Body of pancreas (tissue), 4 donors: ENCODE results near the gene TXNIP. TPM values are rescaled to one million over a fixed set of nuclear protein-coding genes. Genes with fewer than 3 reads are reported as not detected.

ENCODE experiments used
- ATAC-seq: fragments of 150-250 bp; one replicate; pipeline ENCODE4 v1.9.1; 2016
- DNase-seq, 4 donors: peaks; one replicate each; pipeline ENCODE4 v3.0.0-alpha.2; 2019
- H3K27ac ChIP-seq, 4 donors: fragments of 200-600 bp; sonication (generic); 1 replicate in 3 of 4; 2 replicates in 1 of 4; pipeline versions ENCODE4 v1.5.1 to v1.6.1; 2016 to 2019; ENCODE audit warnings: mild to moderate bottlenecking in 1 of 4, mixed read lengths in 1 of 4, moderate library complexity in 1 of 4
- H3K27me3 ChIP-seq, 2 donors: fragments of 200-600 bp; sonication (generic); one replicate each; pipeline ENCODE4 v1.6.0; 2016; ENCODE audit warnings: mild to moderate bottlenecking in 1 of 2
- H3K36me3 ChIP-seq, 2 donors: fragments of 200-600 bp; sonication (generic); replicated peaks in 1 of 2; 2 replicates each; pipeline ENCODE4 v1.5.1; 2016; ENCODE audit warnings: low read depth in 2 of 2; ENCODE audit not compliant: insufficient read depth in 1 of 2
- H3K4me1 ChIP-seq: fragments of 200-600 bp; sonication (generic); one replicate; pipeline ENCODE4 v1.6.0; 2016
- H3K4me3 ChIP-seq, 2 donors: fragments of 200-600 bp; sonication (generic); 1 replicate in 1 of 2; 2 replicates in 1 of 2; pipeline ENCODE4 v1.5.1; 2016 to 2019
- H3K9me3 ChIP-seq, 3 donors: fragments of 200-600 bp; sonication (generic); 1 replicate in 2 of 3; 2 replicates in 1 of 3; pipeline ENCODE4 v1.5.1; 2016
- CTCF ChIP-seq, 7 experiments: fragments of 450-650 bp in 4 of 7; fragments of 200-600 bp in 3 of 7; sonication (generic) in 3 of 7; IDR thresholded peaks; one replicate each; pipeline ENCODE4 v1.5.1; 2016 to 2019; ENCODE audit warnings: antibody characterized with exemption in 7 of 7
- POLR2A ChIP-seq, 3 donors: fragments of 450-650 bp; IDR thresholded peaks; one replicate each; pipeline ENCODE4 v1.6.1; 2016; ENCODE audit warnings: antibody characterized with exemption in 3 of 3, mild to moderate bottlenecking in 2 of 3
- WGBS, 2 donors: methylation state at CpG; one replicate each; pipeline ENCODE4 v1.1.5; 2017; 5-methylcytosine and 5-hydroxymethylcytosine counted together
- intact Hi-C: fragments of 100-400 bp; cut with DNase I; formaldehyde crosslinking; loops from one replicate; pipeline ENCODE4 v1.15.1; 2023
- total RNA-seq, 2 donors: library from RNA; depleted of rRNA; stranded (reverse); fragments of >200 nt; gene quantifications; one replicate each; pipeline ENCODE4 v1.1.0, GENCODE V29; 2016

TXNIP gene
- total RNA-seq, 2 donors from 2014 or later = 414 to 820 TPM

DNA sequence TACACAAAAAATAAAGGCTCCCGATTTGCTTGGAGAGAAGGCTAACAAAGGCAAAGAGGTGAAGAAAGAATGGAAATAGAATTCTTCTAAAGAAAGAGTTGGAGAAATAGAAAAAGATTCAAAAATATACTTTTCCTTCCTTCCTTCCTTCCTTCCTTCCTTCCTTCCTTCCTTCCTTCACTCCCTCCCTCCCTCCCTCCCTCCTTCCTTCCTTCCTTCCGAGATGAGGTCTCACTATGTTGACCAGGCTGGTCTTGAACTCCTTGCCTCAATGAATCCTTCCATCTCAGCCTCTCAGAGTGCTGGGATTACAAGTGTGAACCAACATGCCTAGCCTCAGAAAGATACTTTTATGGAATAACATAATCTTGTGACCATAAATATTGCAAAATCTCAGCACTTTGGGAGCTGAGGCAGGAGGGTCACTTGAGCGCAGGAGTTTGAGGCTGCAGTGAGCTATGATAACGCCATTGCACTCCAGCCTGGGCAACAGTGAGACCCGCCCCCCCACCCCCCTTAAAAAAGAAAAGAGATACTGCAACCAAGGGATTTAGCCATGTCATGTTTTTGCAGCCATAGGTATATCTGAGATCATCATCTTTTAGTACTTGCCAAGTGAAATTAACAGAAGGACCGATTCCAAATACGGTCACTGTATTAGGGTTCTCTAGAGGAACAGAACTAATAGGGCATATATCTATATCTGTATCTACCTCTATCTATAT is 26.2 kb upstream of the TXNIP start:
- no peak overlapping the region for H3K27ac ChIP-seq
- H3K27me3 ChIP-seq = no peaks in the 10 kb centered on the region
- no peak for DNase-seq

GRCh38 chr1:146021622-146022402 is 25.4 kb upstream of the TXNIP start, which contains the start of gene HJV:
HJV (minus strand) TSS chr1:146021735; CDS start chr1:146020231, 1,504 bp downstream.
- H3K4me3 ChIP-seq = no peak within 1 kb of the TSS
- no peaks in the 10 kb centered on the region for H3K9me3 ChIP-seq
- intact Hi-C loops = loop anchor here (5.0 kb wide), 1 partner anchor 50 kb away; no protein-coding TSS in a partner anchor
- DNase-seq = no peak
- ATAC-seq = no peak
- H3K27me3 ChIP-seq = no peaks in the 10 kb centered on the region
- TF ChIP-seq POLR2A (IDR thresholded peaks at IDR 0.05) (no peak), CTCF (IDR thresholded peaks at IDR 0.05) (no peak)
- H3K36me3 ChIP-seq = no peaks in the 10 kb centered on the region
- 58 to 62% methylated on average over 5 of the region's 5 CpGs for WGBS, 2 donors
- peaks cover 17% of the 10 kb centered on the region for H3K4me1 ChIP-seq
- H3K27ac ChIP-seq = no peak within 1 kb of the TSS

More for the DNA sequence above, 26.2 kb upstream of the TXNIP start:
- TF ChIP-seq POLR2A (IDR thresholded peaks at IDR 0.05) = no peak
- TF ChIP-seq CTCF (IDR thresholded peaks at IDR 0.05) = no peak
- no peaks in the 10 kb centered on the region for H3K9me3 ChIP-seq
- WGBS, 2 donors = 73 to 77% methylated on average over 7 of the region's 7 CpGs
- no peaks in the 10 kb centered on the region for H3K36me3 ChIP-seq
- intact Hi-C loops = loop anchor here (5.0 kb wide), 1 partner anchor 50 kb away; no protein-coding TSS in a partner anchor
- no peak for ATAC-seq
- peaks cover 17% of the 10 kb centered on the region for H3K4me1 ChIP-seq
- no peak overlapping the region for H3K4me3 ChIP-seq

- DNase-seq (no peak), ATAC-seq (no peak)
- Histone ChIP-seq H3K4me1 (peaks cover 17% of the 10 kb centered on the region), H3K27ac (no peak overlapping the region), H3K4me3 (no peak overlapping the region), H3K27me3 (no peaks in the 10 kb centered on the region), H3K36me3 (no peaks in the 10 kb centered on the region), H3K9me3 (no peaks in the 10 kb centered on the region)
- 48 to 53% methylated on average over 1 of the region's 1 CpG for whole genome bisulfite sequencing, 2 donors
- no peak for TF ChIP-seq POLR2A (IDR thresholded peaks at IDR 0.05)
- no peak for TF ChIP-seq CTCF (IDR thresholded peaks at IDR 0.05)
- intact Hi-C loops = loop anchor here (5.0 kb wide), 1 partner anchor 49 kb away; no protein-coding TSS in a partner anchor
Measured at GRCh38 chr1:146021050-146021445, 24.7 kb upstream of the TXNIP start.

GRCh38 chr1:146020058-146021049 is 24.0 kb upstream of the TXNIP start:
- Histone ChIP-seq H3K27ac (no peak overlapping the region), H3K27me3 (no peaks in the 10 kb centered on the region), H3K9me3 (no peaks in the 10 kb centered on the region), H3K4me3 (no peak overlapping the region), H3K36me3 (no peaks in the 10 kb centered on the region), H3K4me1 (peaks cover 17% of the 10 kb centered on the region)
- no peak for ATAC-seq
- WGBS, 2 donors = 83 to 88% methylated on average over 4 of the region's 4 CpGs
- DNase-seq = no peak
- TF ChIP-seq CTCF (IDR thresholded peaks at IDR 0.05) (no peak), POLR2A (IDR thresholded peaks at IDR 0.05) (no peak)
- intact Hi-C loops = loop anchor here (5.0 kb wide), 1 partner anchor 48 kb away; no protein-coding TSS in a partner anchor
